ENCODE results near the gene FOXRED1.

- TF ChIP-seq CTCF (optimal IDR thresholded peaks at IDR 0.05 in 1 of 3, IDR thresholded peaks at IDR 0.05 in 1 of 3, conservative IDR thresholded peaks at IDR 0.05 in 1 of 3; ENCODE audit: extremely low read depth in 1 of 3, insufficient read depth in 2 of 3, low read length in 3 of 3) (no peak), EZH2 (IDR thresholded peaks at IDR 0.05; ENCODE audit: low read length) (no peak)
Observed at GRCh38 chr11:126297004-126297403, 28.1 kb downstream of the FOXRED1 start.

Data from keratinocyte (primary cell).